GM23248 (cell line): ENCODE data around the gene HPSE. TPM values are rescaled to one million over a fixed set of nuclear protein-coding genes. Genes with fewer than 3 reads are reported as not detected.

Experiments
- DNase-seq: peaks from one replicate; pipeline ENCODE4 v3.0.0-alpha.2; 2015
- H2AFZ ChIP-seq: fragments of 200-600 bp; sonication (generic); 2 replicates; pipeline ENCODE4 v1.6.1; 2016; ENCODE audit warnings: antibody characterized with exemption
- H3F3A ChIP-seq: fragments of 200-600 bp; sonication (generic); 2 replicates; pipeline ENCODE4 v1.6.1; 2016; ENCODE audit warnings: mild to moderate bottlenecking, antibody characterized with exemption, mixed run types; ENCODE audit not compliant: insufficient read depth
- H3K27ac ChIP-seq: fragments of 200-600 bp; sonication (generic); 2 replicates; pipeline ENCODE4 v1.5.1; 2016; ENCODE audit warnings: mild to moderate bottlenecking
- H3K27me3 ChIP-seq: fragments of 200-600 bp; sonication (generic); replicated peaks from 2 replicates; pipeline ENCODE4 v1.6.1; 2016; ENCODE audit warnings: mild to moderate bottlenecking; ENCODE audit not compliant: insufficient read depth
- H3K36me3 ChIP-seq: fragments of 200-600 bp; sonication (generic); 2 replicates; pipeline ENCODE4 v1.6.1; 2016; ENCODE audit warnings: low read depth, mild to moderate bottlenecking
- H3K4me1 ChIP-seq: fragments of 200-600 bp; sonication (generic); 2 replicates; pipeline ENCODE4 v1.6.1; 2016; ENCODE audit warnings: mild to moderate bottlenecking; ENCODE audit not compliant: insufficient read depth
- H3K4me2 ChIP-seq: fragments of 200-600 bp; sonication (generic); one replicate; pipeline ENCODE4 v1.6.1; 2016; ENCODE audit warnings: mild to moderate bottlenecking; ENCODE audit not compliant: unreplicated experiment
- H3K4me3 ChIP-seq: fragments of 200-600 bp; sonication (generic); 2 replicates; pipeline ENCODE4 v1.5.1; 2016; ENCODE audit warnings: mild to moderate bottlenecking
- H3K79me2 ChIP-seq: fragments of 200-600 bp; sonication (generic); 2 replicates; pipeline ENCODE4 v1.6.1; 2016; ENCODE audit warnings: mild to moderate bottlenecking; ENCODE audit not compliant: insufficient read depth
- H3K9ac ChIP-seq: fragments of 200-600 bp; sonication (generic); 2 replicates; pipeline ENCODE4 v1.6.1; 2016; ENCODE audit warnings: mild to moderate bottlenecking
- H3K9me2 ChIP-seq: fragments of 200-600 bp; sonication (generic); 2 replicates; pipeline ENCODE4 v1.6.1; 2016; ENCODE audit warnings: mixed run types, mild to moderate bottlenecking, moderate library complexity; ENCODE audit not compliant: insufficient read depth
- H3K9me3 ChIP-seq: fragments of 200-600 bp; sonication (generic); one replicate; pipeline ENCODE4 v1.6.1; 2017; ENCODE audit warnings: low read depth
- H4K20me1 ChIP-seq: fragments of 200-600 bp; sonication (generic); 2 replicates; pipeline ENCODE4 v1.6.0; 2016; ENCODE audit not compliant: insufficient read depth
- EZH2 ChIP-seq: fragments of 200-600 bp; sonication (generic); IDR thresholded peaks from 2 replicates; pipeline ENCODE4 v1.6.1; 2018; ENCODE audit warnings: antibody characterized with exemption, mild to moderate bottlenecking; ENCODE audit not compliant: insufficient read depth, poor library complexity, severe bottlenecking
- EZH2phosphoT487 ChIP-seq: fragments of 200-600 bp; sonication (generic); IDR thresholded peaks from 2 replicates; pipeline ENCODE4 v1.6.1; 2018; ENCODE audit warnings: antibody characterized with exemption, moderate library complexity, mild to moderate bottlenecking, low read depth; ENCODE audit not compliant: insufficient read depth
- WGBS, 2 experiments: methylation state at CpG; one replicate each; pipeline ENCODE4 v1.1.6; 2015 to 2017; ENCODE audit warnings: low lambda C conversion rate in 2 of 2, low coverage in 1 of 2; ENCODE audit errors: missing lambda C conversion rate in 2 of 2; 5-methylcytosine and 5-hydroxymethylcytosine counted together
- in situ Hi-C: fragments of 300-500 bp; cut with MboI; formaldehyde crosslinking; loops from 2 replicates; pipeline ENCODE4 v1.15.0; 2020
- polyA plus RNA-seq: library from polyadenylated mRNA; unstranded; fragments of >200 nt; fragmentation: Nextera tagmentation; extraction: Ambion mirVana; gene quantifications from 2 replicates; pipeline ENCODE4 v1.2.1, GENCODE V29; 2016
- total RNA-seq: library from RNA; depleted of rRNA; stranded (reverse); fragments of >200 nt; shearing (Covaris generic); gene quantifications from 2 replicates; pipeline ENCODE4 v1.2.3, GENCODE V29; 2014

The HPSE gene
- total and polyA plus RNA-seq, 2 experiments from 2014 or later = 0.54 to 1.5 TPM

GRCh38 chr4:83348074-83348473, 13.4 kb upstream of the HPSE start:
- Histone ChIP-seq H2AFZ (no peak overlapping the region), H3K27me3 (no peaks in the 10 kb centered on the region), H3K36me3 (no peaks in the 10 kb centered on the region), H3F3A (no peaks in the 10 kb centered on the region), H3K27ac (no peak overlapping the region), H3K4me3 (no peak overlapping the region), H3K4me2 (no peak overlapping the region), H3K4me1 (no peaks in the 10 kb centered on the region), H3K79me2 (no peaks in the 10 kb centered on the region), H3K9me3 (no peaks in the 10 kb centered on the region), H3K9me2 (no peaks in the 10 kb centered on the region), H4K20me1 (no peaks in the 10 kb centered on the region), H3K9ac (no peak overlapping the region)
- in situ Hi-C loops = no loop called here
- WGBS, 2 experiments = 58 to 90% methylated on average over 1 of the region's 1 CpG
- TF ChIP-seq EZH2 = no peak
- no peak for TF ChIP-seq EZH2phosphoT487
- no peak for DNase-seq

DNA sequence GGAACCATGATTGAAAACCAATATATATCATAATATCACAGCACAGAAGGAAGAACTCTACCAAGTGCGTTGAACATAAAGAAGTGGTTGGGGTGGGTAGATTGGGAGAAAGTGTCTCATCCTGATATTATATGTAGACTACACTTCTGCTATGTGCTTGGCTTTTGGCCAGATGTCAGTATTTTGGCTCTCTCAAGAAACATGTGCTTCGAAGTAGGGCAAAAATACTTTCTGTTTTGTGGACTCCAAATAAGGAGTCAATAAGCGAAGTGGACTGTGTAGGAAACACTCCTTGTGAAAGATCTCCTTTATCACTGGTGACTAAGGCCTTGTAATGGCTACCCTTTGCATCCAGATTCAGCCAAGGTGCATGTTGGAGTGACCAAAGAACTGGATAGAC, 7.8 kb upstream of the HPSE start:
- Histone ChIP-seq H3K4me1 (no peaks in the 10 kb centered on the region), H3K9me2 (no peaks in the 10 kb centered on the region), H4K20me1 (no peaks in the 10 kb centered on the region), H3K36me3 (no peaks in the 10 kb centered on the region), H3K79me2 (no peaks in the 10 kb centered on the region), H3K4me3 (no peak overlapping the region), H2AFZ (no peak overlapping the region), H3K9ac (no peak overlapping the region), H3F3A (no peaks in the 10 kb centered on the region), H3K4me2 (no peak overlapping the region), H3K9me3 (no peaks in the 10 kb centered on the region), H3K27me3 (no peaks in the 10 kb centered on the region), H3K27ac (no peak overlapping the region)
- no peak for DNase-seq
- in situ Hi-C loops = no loop called here
- TF ChIP-seq EZH2phosphoT487 = no peak
- no peak for TF ChIP-seq EZH2
- WGBS, 2 experiments = 50 to 51% methylated on average over 3 of the region's 3 CpGs

DNA sequence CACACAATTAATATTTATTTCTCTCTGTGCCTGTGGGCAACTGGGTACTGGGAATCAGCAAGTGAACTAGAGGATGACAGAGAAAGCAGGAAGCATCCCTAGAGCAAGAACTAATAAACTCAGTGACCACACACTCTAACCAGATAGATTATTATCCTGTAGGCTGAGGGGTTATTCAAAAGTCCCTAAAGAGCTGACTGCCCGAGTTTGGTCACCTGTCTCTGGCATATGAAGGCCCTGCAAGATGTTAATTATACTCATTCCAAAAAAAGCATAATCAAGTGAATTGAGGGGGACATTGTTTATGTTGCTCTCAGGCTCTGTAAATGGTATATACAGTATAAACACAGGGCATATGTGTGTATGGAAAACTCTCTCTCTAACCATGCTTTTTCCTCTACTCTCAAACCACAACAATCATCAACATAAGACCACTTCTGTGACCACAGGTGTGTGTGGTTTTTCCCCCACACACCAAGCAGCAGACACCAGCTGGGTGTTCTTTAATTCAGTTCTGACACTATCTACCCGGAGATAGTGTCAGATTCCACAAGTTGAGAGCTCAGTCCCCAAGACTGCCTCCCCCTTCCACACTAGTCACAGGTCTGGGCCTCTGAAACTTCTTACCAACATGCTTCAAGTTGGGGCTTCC, 6.2 kb upstream of the HPSE start:
- Histone ChIP-seq H3K9me2 (no peaks in the 10 kb centered on the region), H3F3A (no peaks in the 10 kb centered on the region; the same call in 1 of the 2 replicates), H3K9ac (no peak overlapping the region), H3K36me3 (no peaks in the 10 kb centered on the region), H2AFZ (no peak overlapping the region), H3K79me2 (no peaks in the 10 kb centered on the region), H3K4me1 (no peaks in the 10 kb centered on the region), H3K9me3 (no peaks in the 10 kb centered on the region), H3K4me2 (no peak overlapping the region), H3K4me3 (no peak overlapping the region), H3K27me3 (no peaks in the 10 kb centered on the region), H3K27ac (no peak overlapping the region), H4K20me1 (no peaks in the 10 kb centered on the region)
- TF ChIP-seq EZH2 (no peak), EZH2phosphoT487 (no peak)
- in situ Hi-C loops = no loop called here
- WGBS, 2 experiments = 6 to 9% methylated on average over 2 of the region's 2 CpGs
- no peak for DNase-seq

DNA sequence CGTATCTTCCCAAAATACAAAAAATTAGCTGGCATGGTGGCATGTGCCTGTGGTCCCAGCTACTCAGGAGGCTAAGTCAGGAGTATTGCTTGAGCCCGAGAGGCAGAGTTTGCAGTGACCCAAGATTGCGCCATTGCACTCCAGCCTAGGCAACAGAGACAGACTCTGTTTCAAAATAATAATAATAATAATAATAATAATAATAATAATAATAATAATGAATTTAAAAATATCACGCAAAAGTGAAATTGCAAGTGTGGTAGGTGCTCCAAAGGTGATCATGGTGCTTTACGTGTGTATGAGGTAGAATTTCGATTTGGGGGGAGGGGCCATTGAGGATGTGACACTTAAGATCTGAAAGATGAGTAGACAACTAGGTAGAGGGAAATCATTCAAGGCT, 4.9 kb upstream of the HPSE start:
- Histone ChIP-seq H4K20me1 (no peaks in the 10 kb centered on the region), H3K9me2 (no peaks in the 10 kb centered on the region), H3K9me3 (no peaks in the 10 kb centered on the region), H3K36me3 (no peaks in the 10 kb centered on the region), H3K79me2 (no peaks in the 10 kb centered on the region), H3K9ac (no peak overlapping the region), H3K4me3 (no peak overlapping the region), H3K4me2 (no peak overlapping the region), H3F3A (peaks cover 6% of the 10 kb centered on the region; the same call in 1 of the 2 replicates), H2AFZ (no peak overlapping the region), H3K4me1 (no peaks in the 10 kb centered on the region), H3K27me3 (no peaks in the 10 kb centered on the region), H3K27ac (no peak overlapping the region)
- no peak for DNase-seq
- TF ChIP-seq EZH2 = no peak
- no peak for TF ChIP-seq EZH2phosphoT487
- WGBS, 2 experiments = 57 to 61% methylated on average over 6 of the region's 6 CpGs
- in situ Hi-C loops = no loop called here

GRCh38 chr4:83335701-83336100, 1.1 kb upstream of the HPSE start:
- H3K4me1 ChIP-seq = no peaks in the 10 kb centered on the region
- H2AFZ ChIP-seq = peak overlapping the region; percentile 85
- in situ Hi-C loops = no loop called here
- 31 to 36% methylated on average over 6 of the region's 6 CpGs for WGBS, 2 experiments
- H3K79me2 ChIP-seq = no peaks in the 10 kb centered on the region
- TF ChIP-seq EZH2 (no peak), EZH2phosphoT487 (no peak)
- no peaks in the 10 kb centered on the region for H3K9me2 ChIP-seq
- no peaks in the 10 kb centered on the region for H3K9me3 ChIP-seq
- peaks cover 6% of the 10 kb centered on the region; the same call in 1 of the 2 replicates for H3F3A ChIP-seq
- peak; percentile 18 for DNase-seq
- peaks cover 13% of the 10 kb centered on the region for H3K27me3 ChIP-seq
- H3K9ac ChIP-seq = no peak overlapping the region
- H3K27ac ChIP-seq = no peak overlapping the region
- H4K20me1 ChIP-seq = no peaks in the 10 kb centered on the region
- H3K4me3 ChIP-seq = peak overlapping the region; percentile 76; the same call in 1 of the 2 replicates
- no peaks in the 10 kb centered on the region for H3K36me3 ChIP-seq
- peak overlapping the region; percentile 81 for H3K4me2 ChIP-seq
